HG02943 (cell line): ENCODE measurements around the gene RALBP1.

Experiments
- ATAC-seq: cut with Tn5 transposase; IDR thresholded peaks from one replicate; pipeline ENCODE4 v1.9.1; 2021; ENCODE audit warnings: mild to moderate bottlenecking, low read depth, moderate library complexity; ENCODE audit not compliant: unreplicated experiment

RALBP1 gene

DNA sequence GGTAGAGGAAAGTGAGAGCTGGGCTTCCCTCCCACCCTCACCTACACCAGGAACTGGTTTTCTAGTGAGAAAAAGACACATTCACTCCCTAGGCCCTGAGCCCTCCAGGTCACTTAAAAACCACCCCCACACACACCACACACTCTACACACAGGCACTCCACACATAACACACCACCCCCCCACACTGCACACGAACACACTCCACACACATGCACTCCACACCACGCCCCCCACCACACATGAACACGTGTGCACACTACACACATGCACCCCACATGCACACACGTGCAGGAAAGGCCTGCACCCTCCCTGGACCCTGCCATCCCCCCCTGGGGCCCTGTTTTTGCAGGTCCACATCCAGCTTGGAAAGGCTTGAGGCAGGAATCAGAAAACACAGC lies 67.6 kb downstream of the RALBP1 start:
- ATAC-seq = no peak

GRCh38 chr18:9545029-9545428 lies 69.7 kb downstream of the RALBP1 start:
- no peak for ATAC-seq

DNA sequence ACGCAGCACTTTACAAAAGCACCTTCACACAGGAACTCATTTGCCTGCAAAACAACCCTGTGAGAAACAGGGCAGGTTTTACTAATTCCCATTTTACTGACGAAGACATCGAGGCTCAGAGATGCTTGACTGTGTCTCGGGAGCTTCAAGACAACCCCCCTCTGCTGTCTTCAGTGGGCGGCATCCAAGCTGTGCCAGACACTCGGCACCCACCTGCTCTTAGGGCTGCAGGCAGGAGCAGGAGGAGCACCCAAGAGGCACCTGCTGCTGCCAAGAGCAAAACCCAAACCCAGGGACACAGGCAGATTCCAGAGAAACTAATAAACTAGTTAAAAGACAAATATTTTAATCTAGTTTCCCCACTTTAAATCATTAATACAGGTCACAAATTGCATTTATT lies 71.2 kb downstream of the RALBP1 start:
- ATAC-seq = no peak

- ATAC-seq = no peak
Measured at GRCh38 chr18:9547782-9548181, 72.5 kb downstream of the RALBP1 start.

DNA sequence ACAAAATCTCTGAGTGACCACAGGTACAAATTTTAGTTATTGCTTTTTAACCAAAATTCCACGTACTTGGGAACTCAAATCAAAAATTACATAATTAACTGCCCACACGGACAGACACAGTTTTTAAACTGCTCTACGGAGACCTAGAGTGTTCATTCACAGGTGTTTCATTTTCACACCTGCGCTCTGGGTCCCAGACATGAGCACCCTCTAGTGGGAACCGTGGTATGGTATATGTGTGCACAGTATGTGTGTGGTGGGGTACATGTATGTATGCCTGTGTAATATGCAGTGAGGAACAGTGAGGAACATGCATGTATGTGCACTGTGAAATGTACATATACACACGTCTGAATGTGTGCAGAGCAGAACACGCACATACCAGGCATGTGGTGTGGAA lies 74.1 kb downstream of the RALBP1 start:
- ATAC-seq = no peak

GRCh38 chr18:9550429-9550828 lies 75.1 kb downstream of the RALBP1 start:
- ATAC-seq = no peak

DNA sequence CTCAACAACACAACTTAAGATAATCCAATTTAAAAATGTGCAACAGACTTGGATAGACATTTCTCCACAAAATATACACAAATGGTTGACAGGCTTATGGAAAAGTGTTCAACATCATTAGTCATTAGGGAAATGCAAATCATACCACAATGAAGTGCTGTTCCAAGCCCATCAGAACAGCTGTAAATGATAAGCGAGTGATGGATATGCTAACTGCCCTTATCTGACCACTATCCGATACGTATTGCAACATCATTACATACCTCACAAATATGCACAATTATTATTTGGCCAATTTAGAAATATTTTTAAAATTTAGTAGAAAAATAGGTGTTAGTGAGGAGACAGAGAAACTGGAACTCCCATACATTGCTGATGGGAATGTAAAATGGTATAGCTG lies 76.9 kb downstream of the RALBP1 start:
- no peak for ATAC-seq

- no peak for ATAC-seq
Measured at GRCh38 chr18:9552616-9553015, 77.3 kb downstream of the RALBP1 start.

DNA sequence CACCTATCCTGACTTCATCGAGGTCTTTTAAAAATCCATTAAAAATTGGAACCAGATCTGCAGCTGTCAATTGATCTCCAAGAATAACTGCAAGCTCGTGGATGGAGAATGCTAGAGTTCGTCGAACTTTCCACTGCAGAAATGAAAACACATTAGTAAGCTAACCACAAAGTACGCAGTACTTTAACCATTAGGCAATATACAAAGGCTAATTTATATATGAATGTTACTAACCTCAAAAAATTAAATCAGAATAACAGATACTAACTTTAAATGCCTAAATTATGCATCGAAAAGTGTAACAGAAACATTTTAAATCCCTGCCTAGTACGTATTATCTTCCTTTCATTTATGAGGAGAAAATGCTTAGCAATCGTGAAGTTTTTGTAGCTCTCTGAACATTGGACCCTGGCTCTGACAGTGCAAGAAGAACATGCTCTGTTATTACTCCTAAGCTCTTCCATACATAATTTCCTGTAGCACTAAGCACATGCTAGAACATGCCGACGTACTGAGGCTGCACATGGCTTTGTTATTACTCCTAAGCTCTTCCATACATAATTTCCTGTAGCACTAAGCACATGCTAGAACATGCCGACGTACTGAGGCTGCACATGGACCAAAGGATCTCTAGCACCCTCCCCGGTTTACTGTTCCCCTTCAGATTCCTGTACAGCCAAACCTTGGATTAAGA lies 82.1 kb downstream of the RALBP1 start:
- no peak for ATAC-seq

- ATAC-seq = no peak
Measured at GRCh38 chr18:9558387-9559064, 83.2 kb downstream of the RALBP1 start.

DNA sequence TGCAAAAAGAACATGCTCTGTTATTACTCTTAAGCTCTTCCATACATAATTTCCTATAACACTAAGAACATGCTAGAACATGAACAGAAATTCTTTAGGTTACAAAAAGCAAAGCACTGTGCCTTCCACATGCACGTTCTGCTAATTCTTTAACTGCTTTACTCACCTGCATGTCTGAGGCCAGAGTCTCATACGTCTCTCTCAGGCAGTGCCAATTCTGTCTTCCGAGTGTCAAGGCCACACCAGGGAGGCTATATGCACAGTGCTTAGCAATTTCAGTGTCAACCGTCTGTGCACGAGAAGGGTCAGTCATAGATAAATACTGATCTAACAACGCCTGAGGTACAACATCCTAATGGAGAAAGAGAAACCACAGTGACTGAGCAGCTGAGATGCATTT lies 83.9 kb downstream of the RALBP1 start:
- ATAC-seq = no peak

DNA sequence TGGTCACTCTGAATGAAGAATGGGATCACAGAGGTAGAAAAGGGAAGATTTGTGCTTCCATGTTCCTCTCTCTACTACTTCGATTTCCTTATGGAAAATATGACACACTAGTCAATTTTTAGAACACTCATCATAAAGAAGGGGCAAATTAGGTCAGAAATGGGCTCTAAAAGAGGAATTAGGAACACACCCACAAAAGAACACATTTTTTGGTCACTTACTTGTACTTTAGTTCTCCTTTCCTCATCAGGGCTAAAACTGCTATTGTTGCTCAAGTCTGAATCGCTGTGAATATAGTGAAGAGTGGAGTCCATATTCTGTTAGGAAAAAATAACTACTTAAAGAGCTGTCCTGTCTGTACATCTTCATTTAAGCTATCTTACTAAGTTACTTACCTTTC lies 86.4 kb downstream of the RALBP1 start:
- no peak for ATAC-seq

DNA sequence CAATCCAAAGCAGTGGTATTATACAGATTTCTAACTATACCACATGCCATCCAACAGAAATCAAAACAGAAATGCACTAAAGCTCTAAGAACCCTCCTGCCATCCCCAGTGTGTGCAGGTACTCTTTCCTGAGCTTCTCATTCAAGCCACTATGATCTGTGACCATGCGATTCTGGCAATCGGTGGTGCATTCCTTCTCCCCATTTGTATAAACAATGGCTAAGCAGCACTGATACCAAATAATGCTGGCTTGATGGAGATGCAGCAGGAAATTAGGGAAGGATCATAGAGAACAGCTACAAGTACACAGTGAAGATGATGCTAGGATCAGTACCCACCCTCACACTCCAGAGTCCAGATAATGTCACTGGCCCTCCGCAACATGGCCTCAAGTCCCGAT lies 87.3 kb downstream of the RALBP1 start:
- no peak for ATAC-seq

- no peak for ATAC-seq
Measured at GRCh38 chr18:9563331-9563730, 88.0 kb downstream of the RALBP1 start.

GRCh38 chr18:9565407-9565806 lies 90.1 kb downstream of the RALBP1 start:
- no peak for ATAC-seq

- no peak for ATAC-seq
Measured at GRCh38 chr18:9568186-9568585, 92.9 kb downstream of the RALBP1 start.

- no peak for ATAC-seq
Measured at GRCh38 chr18:9569178-9569577, 93.9 kb downstream of the RALBP1 start.

- ATAC-seq = no peak
Measured at GRCh38 chr18:9570255-9570654, 94.9 kb downstream of the RALBP1 start.

DNA sequence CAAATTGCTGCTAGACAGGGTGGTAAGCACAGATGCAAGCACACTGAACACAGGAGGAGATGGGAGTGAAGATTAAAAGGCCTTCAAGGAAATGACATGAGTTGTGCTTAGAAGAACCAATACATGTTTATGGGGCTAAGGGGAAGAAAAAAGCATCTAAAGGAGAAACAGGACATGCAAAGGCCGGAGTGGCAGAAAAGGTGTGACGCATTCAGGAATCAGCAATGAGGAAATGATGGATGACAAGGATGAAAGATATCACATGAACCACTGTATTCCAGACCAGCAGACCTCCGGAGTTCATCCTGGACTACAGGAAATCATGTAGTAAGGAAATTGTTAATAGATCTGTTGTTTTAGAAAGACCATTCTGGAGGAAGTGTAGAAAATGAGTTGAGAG lies 96.2 kb downstream of the RALBP1 start:
- ATAC-seq = no peak

DNA sequence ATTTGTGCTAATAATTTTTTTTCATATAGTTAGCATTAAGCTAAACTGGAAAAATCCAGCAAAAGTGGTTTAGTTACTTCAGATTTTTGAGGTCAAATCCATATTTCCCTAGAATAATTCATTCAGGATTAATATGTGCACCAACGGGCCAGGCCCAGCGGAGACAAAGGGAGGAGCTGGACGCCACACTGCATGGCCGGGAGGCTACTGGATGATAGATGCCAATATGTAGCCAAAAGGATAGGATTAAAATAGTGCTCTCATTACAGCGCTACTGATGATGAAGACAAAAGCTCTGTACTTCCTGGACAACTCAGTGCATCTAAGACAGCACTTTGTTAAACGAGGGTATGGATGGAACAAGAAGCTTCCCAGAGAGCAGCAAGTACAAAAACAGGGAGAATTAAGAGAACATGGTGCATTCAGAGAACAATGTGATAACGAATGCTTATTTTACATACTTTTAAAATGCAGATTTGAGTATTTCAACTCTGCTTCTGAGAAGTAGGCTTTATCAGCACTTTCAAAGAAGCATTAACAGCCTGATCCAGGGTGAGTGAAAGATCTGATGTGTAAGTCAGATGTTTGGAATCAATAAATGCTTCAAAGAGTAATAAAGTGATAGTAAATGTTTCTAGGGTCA lies 99.3 kb downstream of the RALBP1 start:
- no peak for ATAC-seq

- no peak for ATAC-seq
Measured at GRCh38 chr18:9575558-9575957, 100.2 kb downstream of the RALBP1 start.

- ATAC-seq = no peak
Measured at GRCh38 chr18:9577361-9577760, 102.0 kb downstream of the RALBP1 start.
